Caco-2 (cell line): ENCODE measurements around the gene OTOP2. TPM values are rescaled to one million over a fixed set of nuclear protein-coding genes. Genes with fewer than 3 reads are reported as not detected.
A peak's percentile ranks its signal among the peaks of the same experiment; 100 is the strongest.

Source experiments
- BruUV-seq: library from RNA; stranded (reverse); fragments of 400-500 nt; replicated peaks from 2 replicates; lab custom pipeline; 2021; lab: Mats Ljungman, UMichigan
- CTCF ChIA-PET: fragments of 300-600 bp; sonication (Branson Sonifier 250); formaldehyde crosslinking; loops from one replicate; lab custom pipeline; 2022; ENCODE audit warnings: antibody characterized with exemption; lab: Charles Lee
- POLR2A ChIA-PET: fragments of 300-600 bp; sonication (Branson Sonifier 250); formaldehyde crosslinking; loops from one replicate; lab custom pipeline; 2022; ENCODE audit warnings: antibody characterized with exemption; lab: Charles Lee
- DNase-seq, 2 experiments: peaks; one replicate each; pipeline versions ENCODE4 v3.0.0 to v3.0.0-alpha.2; 2020 to 2022
- H3K27me3 ChIP-seq: replicated peaks from 2 replicates; pipeline ENCODE4 v1.6.0; 2011; ENCODE audit warnings: low read length; ENCODE audit not compliant: control insufficient read depth, insufficient read depth
- H3K36me3 ChIP-seq: 2 replicates; pipeline ENCODE4 v1.5.1; 2011; ENCODE audit warnings: low read length; ENCODE audit not compliant: control insufficient read depth, insufficient read depth
- H3K4me1 ChIP-seq: fragments of 250-450 bp; sonication (Bioruptor Pico); 2 replicates; pipeline ENCODE4 v1.5.1; 2020; ENCODE audit warnings: mild to moderate bottlenecking
- H3K4me3 ChIP-seq: 2 replicates; pipeline ENCODE4 v1.5.1; 2011; ENCODE audit warnings: low read depth, mild to moderate bottlenecking, control low read depth, low read length
- H3K9me3 ChIP-seq: fragments of 250-450 bp; sonication (Bioruptor Pico); 2 replicates; pipeline ENCODE4 v1.5.1; 2020; ENCODE audit warnings: mild to moderate bottlenecking, moderate library complexity
- H3K27ac Mint-ChIP-seq: one replicate; pipeline ENCODE4 v1.8.0; 2022; ENCODE audit warnings: mixed read lengths; ENCODE audit not compliant: unreplicated experiment
- H3K27me3 Mint-ChIP-seq: one replicate; pipeline ENCODE4 v1.8.0; 2022; ENCODE audit warnings: mixed read lengths; ENCODE audit not compliant: insufficient read depth, unreplicated experiment
- H3K36me3 Mint-ChIP-seq: one replicate; pipeline ENCODE4 v1.8.0; 2022; ENCODE audit warnings: mild to moderate bottlenecking, mixed read lengths; ENCODE audit not compliant: insufficient read depth, unreplicated experiment
- H3K4me1 Mint-ChIP-seq: one replicate; pipeline ENCODE4 v1.8.0; 2022; ENCODE audit warnings: low read depth, mixed read lengths; ENCODE audit not compliant: unreplicated experiment
- H3K4me3 Mint-ChIP-seq: one replicate; pipeline ENCODE4 v1.8.0; 2022; ENCODE audit warnings: mild to moderate bottlenecking, moderate library complexity, mixed read lengths; ENCODE audit not compliant: unreplicated experiment
- H3K9me3 Mint-ChIP-seq: one replicate; pipeline ENCODE4 v1.8.0; 2022; ENCODE audit warnings: mixed read lengths; ENCODE audit not compliant: unreplicated experiment
- intact Hi-C: fragments of 100-400 bp; cut with micrococcal nuclease; formaldehyde crosslinking; loops from one replicate; pipeline ENCODE4 v1.10.0; 2022; ENCODE audit not compliant: unreplicated experiment
- total RNA-seq: library from RNA; stranded (reverse); gene quantifications from 2 replicates; pipeline ENCODE4 v1.2.3, GENCODE V29; 2022
- TF ChIP-seq, protein P1 (sequence below), 2 experiments: fragments of 200-600 bp in 1 of 2; IDR thresholded peaks; 1 replicate in 1 of 2; 2 replicates in 1 of 2; pipeline versions ENCODE4 v1.5.1 to v1.8.0; 2011 to 2022; ENCODE audit warnings: antibody characterized with exemption in 1 of 2, control low read depth in 1 of 2, inconsistent platforms in 1 of 2, low read depth in 1 of 2, low read length in 1 of 2, mild to moderate bottlenecking in 1 of 2, moderate library complexity in 1 of 2; ENCODE audit not compliant: insufficient read depth in 1 of 2, severe bottlenecking in 1 of 2, unreplicated experiment in 1 of 2

Gene OTOP2
- total RNA-seq, 1 experiment from 2014 or later = not detected

- intact Hi-C loops = loop anchor here (5.0 kb wide), 1 partner anchor 202 kb away; the partner anchor contains the start of gene NHERF1
- Mint-ChIP-seq H3K27me3 (peaks cover 6% of the 10 kb centered on the region), H3K9me3 (no peaks in the 10 kb centered on the region), H3K36me3 (no peaks in the 10 kb centered on the region), H3K4me3 (no peak overlapping the region), H3K4me1 (peaks cover 7% of the 10 kb centered on the region), H3K27ac (no peak overlapping the region)
- Histone ChIP-seq H3K9me3 (no peaks in the 10 kb centered on the region), H3K36me3 (no peaks in the 10 kb centered on the region; the same call in 1 of the 2 replicates), H3K27me3 (no peaks in the 10 kb centered on the region), H3K4me3 (no peak overlapping the region), H3K4me1 (peaks cover 8% of the 10 kb centered on the region)
- no peak for DNase-seq
- ChIA-PET CTCF (interaction anchor here (1.2 to 1.9 kb wide), 2 partner anchors 12 to 13 kb away, joined by 5 to 16 read pairs; no protein-coding TSS in a partner anchor), POLR2A (no interaction called here)
- BruUV-seq = no TSS peak
- TF ChIP-seq, protein P1, sequence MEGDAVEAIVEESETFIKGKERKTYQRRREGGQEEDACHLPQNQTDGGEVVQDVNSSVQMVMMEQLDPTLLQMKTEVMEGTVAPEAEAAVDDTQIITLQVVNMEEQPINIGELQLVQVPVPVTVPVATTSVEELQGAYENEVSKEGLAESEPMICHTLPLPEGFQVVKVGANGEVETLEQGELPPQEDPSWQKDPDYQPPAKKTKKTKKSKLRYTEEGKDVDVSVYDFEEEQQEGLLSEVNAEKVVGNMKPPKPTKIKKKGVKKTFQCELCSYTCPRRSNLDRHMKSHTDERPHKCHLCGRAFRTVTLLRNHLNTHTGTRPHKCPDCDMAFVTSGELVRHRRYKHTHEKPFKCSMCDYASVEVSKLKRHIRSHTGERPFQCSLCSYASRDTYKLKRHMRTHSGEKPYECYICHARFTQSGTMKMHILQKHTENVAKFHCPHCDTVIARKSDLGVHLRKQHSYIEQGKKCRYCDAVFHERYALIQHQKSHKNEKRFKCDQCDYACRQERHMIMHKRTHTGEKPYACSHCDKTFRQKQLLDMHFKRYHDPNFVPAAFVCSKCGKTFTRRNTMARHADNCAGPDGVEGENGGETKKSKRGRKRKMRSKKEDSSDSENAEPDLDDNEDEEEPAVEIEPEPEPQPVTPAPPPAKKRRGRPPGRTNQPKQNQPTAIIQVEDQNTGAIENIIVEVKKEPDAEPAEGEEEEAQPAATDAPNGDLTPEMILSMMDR (IDR thresholded peaks at IDR 0.05; ENCODE audit: insufficient read depth in 1 of 2, low read depth in 1 of 2, low read length in 1 of 2, severe bottlenecking in 1 of 2, unreplicated experiment in 1 of 2) = no peak
These were observed 25.5 kb downstream of the OTOP2 start for GRCh38 chr17:74949455-74950115.

- Histone ChIP-seq H3K4me1 (peaks cover 8% of the 10 kb centered on the region), H3K36me3 (no peaks in the 10 kb centered on the region; the same call in 1 of the 2 replicates), H3K4me3 (no peak overlapping the region), H3K27me3 (no peaks in the 10 kb centered on the region), H3K9me3 (no peaks in the 10 kb centered on the region)
- H3K4me1 Mint-ChIP-seq = peaks cover 7% of the 10 kb centered on the region
- no TSS peak for BruUV-seq
- H3K36me3 Mint-ChIP-seq = no peaks in the 10 kb centered on the region
- H3K4me3 Mint-ChIP-seq = no peak overlapping the region
- ChIA-PET POLR2A (interaction anchor here (0.6 kb wide), 1 partner anchor 12 kb away, joined by 3 read pairs; no protein-coding TSS in a partner anchor), CTCF (interaction anchor here (1.2 to 1.9 kb wide), 2 partner anchors 11 to 13 kb away, joined by 5 to 16 read pairs; no protein-coding TSS in a partner anchor)
- peak; percentile 28 to 49 for DNase-seq
- peaks cover 2% of the 10 kb centered on the region for H3K27me3 Mint-ChIP-seq
- no peaks in the 10 kb centered on the region for H3K9me3 Mint-ChIP-seq
- H3K27ac Mint-ChIP-seq = no peak overlapping the region
- TF ChIP-seq, protein P1 (IDR thresholded peaks at IDR 0.05; ENCODE audit: insufficient read depth in 1 of 2, low read depth in 1 of 2, low read length in 1 of 2, severe bottlenecking in 1 of 2, unreplicated experiment in 1 of 2) = no peak
- intact Hi-C loops = loop anchor here (5.0 kb wide), 1 partner anchor 203 kb away; the partner anchor contains the start of gene NHERF1
These were observed 26.1 kb downstream of the OTOP2 start for GRCh38 chr17:74950207-74950606.

DNA sequence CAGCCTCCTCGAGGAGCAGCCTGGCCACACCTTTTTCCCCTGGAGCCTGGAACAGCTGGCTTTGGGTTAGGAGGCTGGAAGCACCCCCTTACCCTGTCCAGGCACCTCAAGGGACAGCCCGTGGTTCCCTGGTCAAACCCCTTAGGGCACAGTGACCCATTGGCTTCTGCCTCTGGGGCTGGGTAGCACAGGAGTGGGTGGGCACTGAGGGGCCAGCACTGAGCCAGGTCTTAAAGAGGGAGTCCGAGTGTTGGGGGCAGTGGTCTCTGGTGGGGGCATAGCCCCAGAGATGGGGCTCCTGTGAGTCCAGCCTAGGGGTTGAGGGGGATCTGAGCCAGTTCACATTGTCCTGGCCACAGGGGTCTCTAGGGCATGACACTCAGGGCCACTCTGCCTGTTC lies 27.0 kb downstream of the OTOP2 start:
- intact Hi-C loops = loop anchor here (5.0 kb wide), 1 partner anchor 204 kb away; the partner anchor contains the start of gene NHERF1
- H3K9me3 ChIP-seq = no peaks in the 10 kb centered on the region
- no peaks in the 10 kb centered on the region for H3K27me3 ChIP-seq
- TF ChIP-seq, protein P1 (IDR thresholded peaks at IDR 0.05; ENCODE audit: insufficient read depth in 1 of 2, low read depth in 1 of 2, low read length in 1 of 2, severe bottlenecking in 1 of 2, unreplicated experiment in 1 of 2) = no peak
- Mint-ChIP-seq H3K9me3 (no peaks in the 10 kb centered on the region), H3K27ac (no peak overlapping the region), H3K27me3 (no peaks in the 10 kb centered on the region), H3K4me3 (no peak overlapping the region), H3K4me1 (peaks cover 7% of the 10 kb centered on the region), H3K36me3 (no peaks in the 10 kb centered on the region)
- no TSS peak for BruUV-seq
- ChIA-PET POLR2A (no interaction called here), CTCF (interaction anchor here (1.4 kb wide), 1 partner anchor 10 kb away, joined by 6 read pairs; no protein-coding TSS in a partner anchor)
- no peaks in the 10 kb centered on the region; the same call in 1 of the 2 replicates for H3K36me3 ChIP-seq
- DNase-seq = no peak
- peaks cover 8% of the 10 kb centered on the region for H3K4me1 ChIP-seq
- no peak overlapping the region for H3K4me3 ChIP-seq
